Measurements from ENCODE around the gene RFX1.

Gene RFX1

DNA sequence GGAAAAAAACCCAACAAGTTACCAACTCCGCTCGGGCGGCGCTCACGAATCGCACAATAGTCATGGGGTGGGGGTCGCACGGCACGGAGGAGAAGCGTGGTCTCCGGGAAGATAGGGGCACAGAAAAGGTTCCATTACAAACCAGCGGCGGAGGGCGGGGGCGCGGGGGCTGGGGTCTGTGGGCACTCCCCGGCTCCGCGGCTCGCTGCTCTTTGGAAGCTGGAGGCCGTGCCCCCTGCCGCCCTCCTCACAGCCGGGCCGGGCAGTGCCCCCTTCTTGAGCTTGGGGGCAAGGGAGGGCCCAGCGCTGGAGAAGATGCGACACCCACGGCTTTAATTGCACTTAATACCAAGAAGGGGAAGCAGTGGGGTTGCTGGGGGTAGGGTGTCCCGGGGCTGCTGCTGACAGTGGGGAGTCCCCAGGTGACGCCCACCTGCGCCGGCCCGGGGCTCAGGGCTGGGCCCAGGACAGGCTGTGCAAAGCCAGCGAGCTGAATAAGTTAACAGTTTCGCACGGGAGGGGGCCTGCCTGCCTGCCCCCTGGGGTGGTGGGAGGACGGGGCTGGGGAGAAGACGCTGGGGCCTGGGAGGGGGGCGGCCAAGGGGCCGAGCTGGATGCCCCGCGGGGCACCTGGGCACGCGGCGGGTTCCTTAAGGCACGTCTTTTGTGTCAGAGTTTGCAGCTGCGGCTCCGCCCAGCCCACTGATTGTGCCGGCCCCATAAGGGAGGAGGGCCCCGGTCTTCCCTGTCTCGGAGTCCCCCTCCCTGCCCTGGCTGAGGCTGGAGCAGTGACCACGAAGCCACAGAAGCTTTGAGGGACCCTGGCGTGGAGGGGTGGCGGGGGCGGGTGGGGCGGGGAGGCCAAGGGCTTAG is 44.1 kb downstream of the RFX1 start:
- DNase-seq (ENCODE audit: low read depth, low spot score): no peak
- TF ChIP-seq, protein P1, sequence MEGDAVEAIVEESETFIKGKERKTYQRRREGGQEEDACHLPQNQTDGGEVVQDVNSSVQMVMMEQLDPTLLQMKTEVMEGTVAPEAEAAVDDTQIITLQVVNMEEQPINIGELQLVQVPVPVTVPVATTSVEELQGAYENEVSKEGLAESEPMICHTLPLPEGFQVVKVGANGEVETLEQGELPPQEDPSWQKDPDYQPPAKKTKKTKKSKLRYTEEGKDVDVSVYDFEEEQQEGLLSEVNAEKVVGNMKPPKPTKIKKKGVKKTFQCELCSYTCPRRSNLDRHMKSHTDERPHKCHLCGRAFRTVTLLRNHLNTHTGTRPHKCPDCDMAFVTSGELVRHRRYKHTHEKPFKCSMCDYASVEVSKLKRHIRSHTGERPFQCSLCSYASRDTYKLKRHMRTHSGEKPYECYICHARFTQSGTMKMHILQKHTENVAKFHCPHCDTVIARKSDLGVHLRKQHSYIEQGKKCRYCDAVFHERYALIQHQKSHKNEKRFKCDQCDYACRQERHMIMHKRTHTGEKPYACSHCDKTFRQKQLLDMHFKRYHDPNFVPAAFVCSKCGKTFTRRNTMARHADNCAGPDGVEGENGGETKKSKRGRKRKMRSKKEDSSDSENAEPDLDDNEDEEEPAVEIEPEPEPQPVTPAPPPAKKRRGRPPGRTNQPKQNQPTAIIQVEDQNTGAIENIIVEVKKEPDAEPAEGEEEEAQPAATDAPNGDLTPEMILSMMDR (IDR thresholded peaks at IDR 0.05; ENCODE audit: low read depth, low read length): no peak
- in situ Hi-C loops (cut with HindIII; ENCODE audit: low sequenced_read_pairs): no loop called here
- no peak overlapping the region for H3K4me3 ChIP-seq (ENCODE audit: low read depth, low read length)

DNA sequence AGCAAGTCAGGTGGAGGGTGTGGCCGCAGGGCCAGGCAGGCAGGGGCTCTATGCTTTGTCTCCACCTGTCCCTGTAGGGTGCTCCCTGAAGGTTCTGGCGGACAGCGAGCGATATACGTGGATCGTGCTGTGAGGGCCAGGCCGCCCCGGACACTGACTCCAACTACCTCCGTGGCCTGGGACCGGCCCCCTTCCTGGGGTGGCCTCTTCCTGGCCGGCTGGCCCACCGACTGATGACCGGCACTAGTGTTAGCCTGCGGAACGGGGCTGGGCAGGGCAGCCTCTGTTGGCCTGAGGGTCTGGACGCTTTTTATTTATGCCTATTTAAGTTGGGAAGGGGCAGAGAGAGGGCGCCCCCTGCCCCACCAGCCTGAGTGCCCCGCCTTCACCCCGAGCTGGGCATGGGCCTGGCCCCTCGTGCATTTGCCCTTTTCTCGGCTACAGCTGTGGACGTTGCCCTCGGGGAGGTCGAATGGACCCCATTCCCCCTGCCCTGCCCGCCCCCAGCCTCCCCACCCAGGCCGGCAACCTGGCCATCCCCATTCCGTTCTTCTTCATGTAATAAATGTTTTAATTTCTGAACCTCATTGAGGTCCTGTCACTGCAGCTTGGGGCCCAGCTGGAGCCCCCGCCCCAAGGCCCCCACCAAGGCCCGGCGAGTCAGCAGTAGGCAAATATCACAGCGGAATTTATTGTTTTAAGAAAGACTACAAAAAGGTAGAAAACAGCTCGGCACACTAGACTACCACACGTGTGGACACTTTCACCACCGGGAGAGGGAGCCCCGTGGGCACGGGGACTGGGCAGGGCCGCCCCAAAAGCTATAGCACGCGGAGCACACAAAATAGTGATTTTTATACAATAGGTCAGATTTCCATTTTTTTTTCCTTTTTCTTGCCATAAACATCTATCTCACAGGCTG is 45.0 kb downstream of the RFX1 start:
- no peak for DNase-seq (ENCODE audit: low read depth, low spot score)
- TF ChIP-seq, protein P1 (IDR thresholded peaks at IDR 0.05; ENCODE audit: low read depth, low read length): no peak
- in situ Hi-C loops (cut with HindIII; ENCODE audit: low sequenced_read_pairs): no loop called here
- H3K4me3 ChIP-seq (ENCODE audit: low read depth, low read length): no peak overlapping the region

DNA sequence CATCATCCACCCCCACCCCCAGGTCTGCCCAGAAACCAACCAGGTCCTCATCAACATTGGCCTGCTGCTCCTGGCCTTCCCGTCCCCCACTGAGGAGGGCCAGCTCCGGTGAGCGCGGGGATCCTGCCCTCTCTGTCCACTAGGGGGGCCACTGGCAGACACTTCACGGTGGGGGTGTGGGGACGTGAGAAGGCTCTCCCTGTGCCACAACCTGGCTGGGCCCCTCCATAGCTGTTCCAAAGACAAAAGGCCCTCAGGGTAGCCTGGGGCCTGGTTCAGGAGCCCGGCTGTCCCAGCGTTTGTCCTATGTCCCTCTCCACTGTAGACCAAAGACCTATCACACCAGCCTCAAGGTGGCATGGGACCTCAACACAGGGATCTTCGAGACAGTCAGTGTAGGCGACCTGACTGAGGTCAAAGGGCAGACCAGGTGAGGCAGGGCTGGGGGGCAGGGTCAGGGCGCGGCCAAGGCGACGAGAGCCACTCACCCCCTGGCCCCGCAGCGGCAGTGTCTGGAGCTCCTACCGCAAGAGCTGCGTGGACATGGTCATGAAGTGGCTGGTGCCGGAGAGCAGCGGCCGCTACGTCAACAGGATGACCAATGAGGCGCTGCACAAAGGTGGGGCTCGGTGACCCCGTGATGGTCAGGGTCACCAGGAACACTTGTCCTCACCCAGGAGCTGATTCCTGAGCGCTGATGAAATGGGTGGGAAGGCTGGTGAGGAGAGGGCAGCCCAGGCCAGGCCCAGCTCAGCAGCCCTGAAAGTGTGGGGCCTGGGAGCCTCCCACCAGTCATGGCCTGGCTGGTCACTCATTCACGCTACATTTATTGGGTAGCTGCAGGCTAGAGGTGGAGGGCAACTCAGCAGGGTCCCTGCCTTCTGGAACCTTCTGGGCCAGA is 45.9 kb downstream of the RFX1 start:
- in situ Hi-C loops (cut with HindIII; ENCODE audit: low sequenced_read_pairs): no loop called here
- no peak overlapping the region for H3K4me3 ChIP-seq (ENCODE audit: low read depth, low read length)
- DNase-seq (ENCODE audit: low read depth, low spot score): no peak
- TF ChIP-seq, protein P1 (IDR thresholded peaks at IDR 0.05; ENCODE audit: low read depth, low read length): peak; percentile 37

DNA sequence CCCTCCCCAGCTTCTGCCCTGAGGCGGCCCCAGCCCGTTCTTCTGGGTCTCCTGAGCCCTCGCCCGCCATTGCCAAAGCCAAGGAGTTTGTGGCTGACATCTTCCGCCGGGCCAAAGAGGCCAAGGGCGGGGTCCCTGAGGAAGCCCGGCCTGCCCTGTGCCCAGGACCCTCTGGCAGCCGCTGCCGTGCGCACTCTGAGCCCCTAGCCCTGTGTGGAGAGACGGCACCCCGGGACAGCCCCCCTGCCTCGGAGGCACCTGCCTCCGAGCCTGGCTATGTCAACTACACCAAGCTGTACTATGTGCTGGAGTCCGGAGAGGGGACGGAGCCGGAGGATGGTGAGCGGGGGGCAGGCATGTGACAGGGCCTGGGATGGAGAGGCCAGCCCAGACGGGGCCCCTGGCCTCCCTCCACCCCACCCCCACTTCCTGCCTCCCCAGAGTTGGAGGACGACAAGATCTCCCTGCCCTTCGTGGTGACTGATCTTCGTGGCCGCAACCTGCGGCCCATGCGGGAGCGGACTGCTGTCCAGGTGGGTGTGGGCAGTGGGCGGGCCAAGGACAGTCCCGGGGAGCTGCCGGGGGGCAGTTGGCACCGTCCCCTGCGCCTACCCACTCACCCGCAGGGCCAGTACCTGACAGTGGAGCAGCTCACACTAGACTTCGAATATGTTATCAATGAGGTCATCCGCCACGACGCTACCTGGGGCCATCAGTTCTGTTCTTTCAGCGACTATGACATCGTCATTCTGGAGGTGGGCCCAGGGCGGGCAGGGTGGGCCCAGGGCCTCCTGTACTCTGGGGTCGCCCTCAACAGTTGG is 46.8 kb downstream of the RFX1 start:
- no peak overlapping the region for H3K4me3 ChIP-seq (ENCODE audit: low read depth, low read length)
- TF ChIP-seq, protein P1 (IDR thresholded peaks at IDR 0.05; ENCODE audit: low read depth, low read length): no peak
- no peak for DNase-seq (ENCODE audit: low read depth, low spot score)
- in situ Hi-C loops (cut with HindIII; ENCODE audit: low sequenced_read_pairs): no loop called here

DNA sequence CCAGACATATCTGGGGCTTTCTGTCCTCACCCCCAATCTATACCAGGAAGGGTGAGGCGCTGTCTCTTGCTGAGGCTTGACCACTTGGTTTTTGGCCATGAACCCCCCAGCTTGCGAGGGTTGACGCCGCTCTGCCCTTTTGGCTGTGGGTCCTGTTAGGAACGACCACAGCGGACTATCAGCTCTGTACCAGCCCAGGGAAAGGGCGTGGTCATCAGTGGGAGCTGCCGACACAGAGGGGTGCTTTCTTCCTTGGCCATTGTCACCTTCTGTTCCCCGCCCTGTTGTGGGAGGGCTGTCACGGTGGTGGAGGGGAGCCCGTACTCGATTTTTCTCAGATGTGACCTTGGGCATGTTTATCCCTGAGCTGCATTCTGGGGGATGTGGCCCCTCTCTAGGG is 48.1 kb downstream of the RFX1 start:
- in situ Hi-C loops (cut with HindIII; ENCODE audit: low sequenced_read_pairs): no loop called here
- DNase-seq (ENCODE audit: low read depth, low spot score): no peak
- TF ChIP-seq, protein P1 (IDR thresholded peaks at IDR 0.05; ENCODE audit: low read depth, low read length): no peak
- H3K4me3 ChIP-seq (ENCODE audit: low read depth, low read length): no peak overlapping the region
